NCI-H187 treated with DMSO at 0.1 percent for 48 hours (cell line): ENCODE measurements around the gene CD274.
"Not testable (repeated sequence)": the region's sequence is repeated elsewhere in the genome, so short reads cannot be mapped to it uniquely, and the experiment has no call there.

Source experiments
- DNase-seq: peaks from one replicate; lab custom pipeline; 2025; lab: John Stamatoyannopoulos, UW

Gene CD274

GRCh38 chr9:5438301-5439162 is 11.8 kb upstream of the CD274 start:
- no peak for DNase-seq

- no peak for DNase-seq
Measured at GRCh38 chr9:5440426-5440825, 9.9 kb upstream of the CD274 start.

- no peak for DNase-seq
Measured at GRCh38 chr9:5441043-5441442, 9.3 kb upstream of the CD274 start.

DNA sequence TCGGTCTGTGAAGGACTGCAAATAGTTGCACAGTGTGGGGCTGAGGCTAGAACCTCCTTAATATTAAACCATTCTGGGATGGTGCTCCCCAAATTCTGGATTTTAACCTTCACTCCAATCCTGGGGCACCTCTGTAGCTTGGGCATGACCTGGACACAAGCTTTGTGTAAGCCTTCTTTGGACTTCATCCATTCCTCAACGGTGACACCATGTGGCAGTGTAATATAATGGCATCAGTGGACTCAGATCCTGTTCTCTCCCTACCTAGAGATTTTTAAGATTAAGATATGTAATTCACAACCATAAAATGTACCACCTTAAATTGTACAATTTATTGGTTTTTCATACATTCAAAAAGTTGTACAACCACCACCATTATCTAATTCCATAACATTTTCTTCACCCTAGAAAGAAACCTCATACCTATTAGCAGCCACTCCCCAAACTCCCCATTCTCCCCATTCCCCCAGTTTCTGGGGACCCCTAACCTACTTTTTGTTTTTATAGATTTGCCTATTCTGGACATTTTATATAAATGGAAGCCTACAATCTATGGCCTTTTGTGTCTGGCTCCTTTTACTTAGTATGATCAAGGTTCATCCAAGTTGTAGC is 7.8 kb upstream of the CD274 start:
- DNase-seq, result no peak

GRCh38 chr9:5443850-5444249 is 6.5 kb upstream of the CD274 start:
- no peak for DNase-seq

GRCh38 chr9:5445096-5445495 is 5.2 kb upstream of the CD274 start:
- not testable (repeated sequence) for DNase-seq

DNA sequence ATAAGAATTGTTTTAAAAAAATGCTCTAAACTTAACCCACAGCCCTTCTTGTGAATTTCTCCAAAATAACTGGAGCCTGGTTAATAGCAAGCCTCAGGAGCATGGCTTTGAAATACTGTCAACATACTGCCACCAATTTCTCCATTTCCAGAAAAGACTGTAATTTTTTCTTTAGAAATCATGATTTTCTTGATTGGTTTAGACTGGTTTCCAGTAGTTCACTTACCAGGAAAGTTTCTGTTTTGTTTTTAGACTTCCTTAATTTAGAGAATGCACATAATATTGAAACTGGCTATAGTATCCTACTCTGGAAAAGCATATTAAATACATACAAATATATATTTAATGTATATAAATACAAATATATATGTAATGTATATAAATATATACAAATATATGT is 4.5 kb upstream of the CD274 start:
- no peak for DNase-seq

DNA sequence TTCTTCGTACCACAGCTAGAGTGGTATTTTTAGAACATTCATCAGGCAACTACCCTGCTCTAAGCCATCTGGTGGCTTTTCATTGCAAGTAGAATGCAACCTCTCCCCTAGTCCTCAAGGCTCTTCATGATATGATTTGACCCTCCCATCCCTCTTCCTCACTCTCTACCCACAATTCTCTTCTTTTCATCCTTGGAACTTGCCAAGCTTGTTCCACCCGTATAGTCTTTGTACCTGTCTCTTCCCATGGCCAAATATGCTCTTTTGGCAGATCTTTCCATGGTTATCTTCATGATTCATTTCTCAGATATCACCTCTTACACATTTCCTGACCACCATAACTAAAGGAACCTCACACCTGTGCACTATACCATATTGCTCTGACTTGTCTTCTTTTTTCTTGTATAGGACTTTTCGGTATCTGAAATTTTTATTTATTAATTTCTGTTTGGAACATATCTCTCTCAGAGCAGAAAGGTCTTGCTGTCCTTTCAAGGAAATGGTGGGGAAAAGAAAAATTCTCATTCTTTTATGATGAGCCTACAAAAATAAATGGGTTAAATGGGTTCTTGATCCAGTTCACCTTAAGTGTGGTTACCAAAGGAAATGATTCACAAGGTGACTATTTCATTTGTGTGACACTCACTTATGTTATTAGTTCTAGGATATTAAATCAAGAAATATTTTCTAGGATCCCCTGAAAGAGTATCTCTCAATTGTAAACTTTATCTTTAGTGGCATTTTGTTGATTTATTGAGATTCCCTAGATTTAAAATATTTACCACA is 3.7 kb upstream of the CD274 start:
- no peak for DNase-seq

- DNase-seq, result no peak
Measured at GRCh38 chr9:5447337-5447736, 3.0 kb upstream of the CD274 start.

DNA sequence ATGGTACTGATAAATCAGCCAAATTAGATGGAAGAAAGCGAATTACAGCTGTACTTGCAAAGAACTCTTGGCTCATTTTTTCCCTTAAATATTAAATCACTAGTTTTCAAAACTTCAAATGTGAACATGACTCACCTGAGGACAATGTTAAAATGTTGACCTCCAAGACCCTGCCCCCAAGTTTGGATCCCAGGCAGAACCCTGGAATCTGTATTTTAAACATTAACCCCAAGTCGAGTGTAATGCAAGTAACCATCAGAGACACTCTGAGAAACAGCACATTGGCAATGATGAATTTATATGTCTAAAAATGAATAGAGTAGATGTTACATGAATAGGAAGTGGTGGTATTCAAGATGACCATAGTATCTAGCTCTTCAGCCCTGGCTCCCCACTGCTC is 2.3 kb upstream of the CD274 start:
- no peak for DNase-seq

DNA sequence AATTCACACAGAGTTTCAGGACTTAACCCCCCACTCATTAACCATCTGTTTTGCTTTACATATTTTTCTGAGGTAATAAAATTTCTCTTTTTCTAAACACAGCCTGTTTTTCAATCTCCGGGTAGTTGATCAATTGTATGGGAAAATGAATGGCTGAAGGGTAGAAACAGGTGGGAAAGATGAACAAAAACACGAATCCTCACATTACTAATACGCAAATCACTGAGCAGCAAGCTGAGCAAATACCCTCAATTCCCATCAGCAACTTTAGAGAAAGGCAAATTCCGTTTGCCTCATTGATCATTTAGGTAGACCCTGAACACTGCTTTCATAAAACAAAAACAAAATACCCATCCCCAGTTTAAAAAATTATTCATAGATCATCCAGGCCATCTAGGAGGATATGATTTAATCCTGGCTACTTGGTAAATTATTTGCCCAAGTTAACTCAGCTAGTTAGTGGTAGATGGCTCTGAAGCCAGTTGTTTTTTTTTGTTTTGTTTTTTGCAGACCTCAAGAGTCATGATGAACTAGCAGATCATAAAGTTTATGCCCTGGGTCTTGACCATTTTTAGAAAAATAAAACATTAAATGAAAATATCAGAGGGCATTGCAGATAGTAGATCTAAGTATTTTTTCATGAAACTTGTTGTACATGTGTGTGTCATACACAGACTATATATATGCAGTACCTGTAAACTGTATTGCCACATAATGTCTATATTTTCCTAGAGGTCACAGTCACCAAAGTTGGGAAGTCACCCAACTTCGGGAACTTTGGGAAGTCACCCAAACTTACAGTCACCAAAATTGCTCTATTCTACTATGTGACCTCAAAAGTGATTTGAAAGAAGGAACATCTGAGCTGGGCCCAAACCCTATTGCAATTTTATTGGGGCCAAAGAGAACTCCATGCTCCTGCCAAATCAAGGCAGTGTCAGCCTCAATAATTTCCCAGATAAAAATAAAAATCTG is 1.6 kb upstream of the CD274 start:
- no peak for DNase-seq

DNA sequence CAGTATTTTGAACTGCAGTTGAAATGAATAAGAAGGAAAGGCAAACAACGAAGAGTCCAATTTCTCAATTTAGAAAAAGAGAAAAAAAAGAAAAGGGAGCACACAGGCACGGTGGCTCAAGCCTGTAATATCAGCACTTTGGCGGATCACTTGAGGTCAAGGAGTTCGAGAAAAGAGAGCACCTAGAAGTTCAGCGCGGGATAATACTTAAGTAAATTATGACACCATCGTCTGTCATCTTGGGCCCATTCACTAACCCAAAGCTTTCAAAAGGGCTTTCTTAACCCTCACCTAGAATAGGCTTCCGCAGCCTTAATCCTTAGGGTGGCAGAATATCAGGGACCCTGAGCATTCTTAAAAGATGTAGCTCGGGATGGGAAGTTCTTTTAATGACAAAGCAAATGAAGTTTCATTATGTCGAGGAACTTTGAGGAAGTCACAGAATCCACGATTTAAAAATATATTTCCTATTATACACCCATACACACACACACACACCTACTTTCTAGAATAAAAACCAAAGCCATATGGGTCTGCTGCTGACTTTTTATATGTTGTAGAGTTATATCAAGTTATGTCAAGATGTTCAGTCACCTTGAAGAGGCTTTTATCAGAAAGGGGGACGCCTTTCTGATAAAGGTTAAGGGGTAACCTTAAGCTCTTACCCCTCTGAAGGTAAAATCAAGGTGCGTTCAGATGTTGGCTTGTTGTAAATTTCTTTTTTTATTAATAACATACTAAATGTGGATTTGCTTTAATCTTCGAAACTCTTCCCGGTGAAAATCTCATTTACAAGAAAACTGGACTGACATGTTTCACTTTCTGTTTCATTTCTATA is 602 bp upstream of the CD274 start:
- DNase-seq, result no peak

GRCh38 chr9:5452286-5452609 is 1.9 kb downstream of the CD274 start:
- no peak for DNase-seq

DNA sequence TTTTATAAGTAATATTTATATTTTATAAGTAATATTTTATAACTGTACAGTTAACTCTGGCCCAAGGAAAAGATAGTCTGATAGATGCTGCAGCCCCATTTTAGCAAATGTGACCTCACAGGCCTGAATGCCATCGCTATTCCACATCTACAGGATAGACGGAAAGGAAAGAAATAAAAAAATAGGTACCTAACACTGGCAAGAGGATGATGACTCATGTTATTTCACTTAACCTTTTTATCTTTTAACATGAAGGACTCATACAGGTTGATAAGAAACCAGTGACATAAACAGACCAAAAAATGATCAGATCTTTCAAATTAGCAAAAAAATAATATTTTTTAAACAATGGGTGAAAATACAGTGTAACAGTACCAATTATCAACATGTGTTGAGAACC is 2.7 kb downstream of the CD274 start:
- no peak for DNase-seq

GRCh38 chr9:5453673-5454072 is 3.3 kb downstream of the CD274 start:
- DNase-seq, result no peak

DNA sequence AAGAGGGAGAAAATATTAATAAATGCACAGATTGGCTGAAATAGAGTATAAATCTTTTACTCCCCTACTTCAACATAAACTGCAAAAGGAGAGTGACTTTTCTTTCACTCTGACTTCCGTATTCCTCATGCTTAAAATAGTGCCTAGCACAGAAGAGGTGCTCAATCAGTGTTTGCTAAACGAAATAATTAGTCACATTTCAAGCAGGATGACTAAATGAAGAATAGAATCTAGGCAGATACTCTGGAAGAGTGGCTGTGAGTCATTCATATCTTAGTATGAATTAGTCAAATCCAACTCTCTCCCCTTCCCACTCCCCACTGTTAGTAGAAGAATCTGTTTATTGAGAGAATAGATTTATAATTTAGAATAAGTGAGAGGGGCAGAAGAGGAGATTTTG is 4.8 kb downstream of the CD274 start:
- no peak for DNase-seq

GRCh38 chr9:5459289-5459829 is 9.0 kb downstream of the CD274 start:
- no peak for DNase-seq

DNA sequence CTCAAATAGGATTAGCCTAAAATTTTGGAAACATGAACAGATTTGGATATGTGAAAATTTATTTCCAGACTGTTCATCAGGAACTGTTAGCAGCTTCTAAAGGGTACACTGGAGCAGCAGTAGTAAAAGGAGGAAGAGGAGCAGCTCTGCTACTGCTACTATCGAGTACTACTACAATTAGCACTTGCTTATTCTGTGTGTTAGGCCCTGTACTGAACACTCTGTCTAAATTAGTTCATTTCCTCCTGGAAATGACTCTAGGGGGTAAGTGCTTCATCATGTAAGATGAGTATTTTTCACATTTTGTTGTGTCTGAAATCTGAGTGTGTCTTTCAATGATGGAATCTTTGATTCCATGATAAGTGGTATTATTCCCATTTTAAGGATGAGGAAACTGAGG is 9.8 kb downstream of the CD274 start:
- no peak for DNase-seq

GRCh38 chr9:5464831-5465330 is 14.5 kb downstream of the CD274 start:
- DNase-seq, result not testable (repeated sequence)

DNA sequence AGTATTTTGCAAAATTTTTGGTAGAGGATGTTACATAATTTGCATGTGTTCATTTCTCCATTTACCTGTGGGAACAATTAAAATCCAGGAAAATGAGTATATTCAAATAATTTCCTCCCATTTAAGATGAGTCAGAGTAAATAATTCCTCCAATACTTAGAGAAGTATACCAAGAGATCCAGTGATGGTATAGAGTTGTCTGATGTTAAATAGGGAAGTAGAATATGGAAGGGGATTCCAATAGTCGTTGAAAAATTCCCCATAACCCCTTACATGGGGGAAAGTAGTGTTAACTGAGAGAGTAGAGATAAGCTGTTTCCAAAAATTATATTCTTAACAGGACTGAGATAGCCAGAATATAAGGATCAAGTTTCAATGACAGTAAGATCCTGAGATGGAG is 15.7 kb downstream of the CD274 start:
- no peak for DNase-seq

DNA sequence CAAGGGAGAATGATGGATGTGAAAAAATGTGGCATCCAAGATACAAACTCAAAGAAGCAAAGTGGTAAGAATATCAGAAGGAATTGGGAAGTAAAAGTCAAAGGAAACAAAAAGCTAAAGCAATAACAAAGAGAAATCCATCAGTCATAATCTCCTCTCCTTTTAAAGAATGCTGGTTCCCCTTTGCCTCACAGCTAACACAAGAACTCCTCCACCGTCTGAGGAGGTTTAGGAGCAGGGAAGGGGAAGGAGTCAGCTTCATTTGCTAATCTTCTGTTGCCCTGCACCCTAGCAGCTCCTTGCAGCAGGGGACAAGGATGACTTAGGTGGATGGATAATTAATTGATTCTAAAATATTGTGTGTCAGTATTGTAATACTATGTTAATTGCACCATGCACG is 16.4 kb downstream of the CD274 start:
- no peak for DNase-seq
